Right lobe of liver (tissue), 4 donors: ENCODE data around the gene CALY.

Experiments
- CTCF ChIP-seq, 4 donors: fragments of 200-600 bp in 3 of 4; fragments of 450-650 bp in 1 of 4; IDR thresholded peaks; one replicate each; pipeline versions ENCODE4 v1.5.1 to v1.8.0; 2016 to 2022; ENCODE audit warnings: antibody characterized with exemption in 4 of 4, mild to moderate bottlenecking in 2 of 4
- POLR2A ChIP-seq: fragments of 450-650 bp; IDR thresholded peaks from one replicate; pipeline ENCODE4 v1.6.1; 2017; ENCODE audit warnings: antibody characterized with exemption, mild to moderate bottlenecking
- donor health status: DM: no; HTN: no; CAD: no.
- donor health status: DM: no; HTN: no; CAD: no.
- donor health status: DM: no; HTN: yes; CAD: no.

- TF ChIP-seq POLR2A: no peak
- TF ChIP-seq CTCF (IDR thresholded peaks at IDR 0.05): no peak
Measured at GRCh38 chr10:133355266-133355665, 18.6 kb upstream of the CALY start.
